NCI-H82 treated with DMSO at 0.1 percent for 48 hours (cell line): ENCODE data around the gene CDC42BPA.

Experiments used
- DNase-seq: peaks from one replicate; lab custom pipeline; 2025; ENCODE audit not compliant: unreplicated experiment; lab: John Stamatoyannopoulos, UW

CDC42BPA gene

DNA sequence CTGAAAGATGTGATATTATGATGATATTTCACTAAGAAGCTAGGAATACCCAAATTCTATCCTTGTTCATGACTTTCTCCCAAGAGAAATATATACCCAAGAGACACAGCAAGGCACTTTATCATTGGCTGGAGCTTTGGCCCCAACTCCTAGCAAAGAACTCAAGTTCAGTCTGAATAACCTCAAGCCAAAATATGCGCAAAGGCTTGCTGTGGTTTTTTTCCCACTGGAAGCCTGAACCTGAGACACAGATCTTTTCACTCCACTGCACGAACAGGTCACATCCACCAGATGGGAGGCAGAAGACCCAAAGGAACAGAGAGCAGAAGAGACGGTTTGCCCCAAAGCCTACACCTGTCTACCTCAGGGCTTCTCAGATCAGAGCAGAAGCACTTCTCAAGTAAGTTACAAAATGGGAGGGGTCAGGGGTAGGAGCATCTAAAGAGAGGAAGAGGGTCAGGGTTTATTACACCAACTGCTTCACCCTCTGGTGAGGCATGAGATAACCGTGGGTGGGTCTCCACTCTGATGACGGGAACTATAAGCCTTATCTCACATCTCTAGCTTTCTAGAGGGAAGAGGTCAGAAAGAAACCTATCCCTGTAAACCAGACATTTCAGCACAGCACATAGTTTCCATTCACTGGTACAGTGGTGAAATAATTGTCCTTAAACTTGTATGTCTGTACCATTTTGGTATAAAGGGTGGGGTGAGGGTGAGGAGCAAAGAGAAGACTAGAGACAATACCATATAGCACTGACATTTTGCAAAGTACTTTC lies 17.1 kb upstream of the CDC42BPA start:
- DNase-seq, result no peak

DNA sequence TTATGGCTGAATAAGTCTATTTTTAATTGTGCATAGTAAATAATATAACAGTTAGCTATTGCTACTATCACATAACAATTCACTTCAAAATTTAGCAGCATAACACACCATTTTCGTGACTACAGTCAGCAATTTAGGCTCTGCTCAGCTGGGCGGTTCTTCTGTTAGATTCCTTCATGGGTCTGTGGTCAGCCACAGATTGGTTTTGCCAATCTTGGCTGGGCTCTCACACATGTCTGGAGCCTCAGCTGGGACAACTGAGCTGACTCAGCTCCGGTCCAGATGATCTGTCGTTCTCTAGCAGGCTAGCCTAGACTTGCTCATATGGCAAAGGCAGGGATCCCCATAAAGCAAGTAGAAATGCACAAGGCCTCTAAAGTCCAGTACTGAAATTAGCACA lies 15.1 kb upstream of the CDC42BPA start:
- no peak for DNase-seq

DNA sequence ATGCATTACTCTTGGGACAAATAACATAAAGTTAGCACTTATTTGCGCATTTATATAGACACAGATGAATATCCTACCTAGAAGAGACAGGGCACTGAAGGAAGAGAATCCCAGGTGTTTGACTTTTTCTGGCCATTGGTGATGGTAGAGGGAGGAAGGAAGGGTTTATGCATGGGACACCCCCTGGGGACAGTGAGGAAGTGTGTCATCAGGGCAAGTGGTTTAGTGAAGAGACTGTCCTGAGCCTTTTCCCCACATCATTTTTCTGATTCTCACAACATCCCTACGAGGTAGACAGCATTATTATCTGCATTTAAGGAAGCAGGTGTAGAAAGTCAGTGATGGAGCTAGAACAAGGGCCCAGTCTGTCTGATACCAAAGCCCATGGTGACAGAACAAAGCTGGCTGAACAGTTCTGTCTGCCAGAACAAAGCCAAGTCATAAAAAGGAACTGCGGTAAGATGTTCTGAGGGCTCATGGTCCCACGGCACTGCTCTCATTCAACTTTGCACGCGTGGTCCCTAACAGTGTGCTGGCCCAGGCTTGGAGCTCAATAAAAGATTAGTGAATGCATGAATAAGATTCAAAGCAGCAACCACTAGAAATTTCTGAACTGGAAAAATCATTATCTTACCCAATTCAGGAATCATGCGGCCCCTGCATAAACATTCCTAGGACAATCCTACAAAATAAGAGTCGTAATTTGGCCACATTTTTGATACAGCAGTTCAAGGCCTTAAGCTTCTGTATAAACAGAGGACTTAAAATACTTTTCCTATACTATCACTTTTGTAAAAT lies 12.2 kb upstream of the CDC42BPA start:
- DNase-seq, result no peak

DNA sequence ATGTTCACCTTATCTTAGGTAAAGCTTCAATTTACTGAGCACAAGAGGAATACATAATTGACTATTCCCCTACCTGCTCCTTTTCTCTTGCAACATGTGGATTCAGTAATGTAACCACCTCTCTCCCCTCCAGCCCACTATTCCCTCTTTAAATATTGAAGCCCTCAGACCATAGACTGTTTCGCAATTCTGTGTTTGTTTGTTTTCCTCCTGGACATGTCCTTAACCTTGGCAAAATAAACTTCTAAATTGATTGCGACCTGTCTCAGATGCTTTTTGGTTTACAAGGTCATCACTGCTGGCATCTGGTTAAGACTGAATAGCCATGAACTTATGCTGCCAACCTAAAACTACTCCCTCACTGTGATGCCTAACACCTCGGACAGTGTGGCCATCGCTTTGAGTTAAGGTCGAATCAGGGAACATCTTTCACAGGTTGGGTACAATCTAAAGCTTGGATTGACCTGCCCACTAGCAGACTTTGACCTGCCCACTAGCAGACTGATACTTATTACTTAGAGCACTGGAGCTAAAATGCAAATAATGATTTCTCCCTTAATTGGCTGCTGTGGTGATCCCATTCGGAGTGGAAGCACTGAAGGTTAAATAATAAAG lies 10.2 kb upstream of the CDC42BPA start:
- no peak for DNase-seq

DNA sequence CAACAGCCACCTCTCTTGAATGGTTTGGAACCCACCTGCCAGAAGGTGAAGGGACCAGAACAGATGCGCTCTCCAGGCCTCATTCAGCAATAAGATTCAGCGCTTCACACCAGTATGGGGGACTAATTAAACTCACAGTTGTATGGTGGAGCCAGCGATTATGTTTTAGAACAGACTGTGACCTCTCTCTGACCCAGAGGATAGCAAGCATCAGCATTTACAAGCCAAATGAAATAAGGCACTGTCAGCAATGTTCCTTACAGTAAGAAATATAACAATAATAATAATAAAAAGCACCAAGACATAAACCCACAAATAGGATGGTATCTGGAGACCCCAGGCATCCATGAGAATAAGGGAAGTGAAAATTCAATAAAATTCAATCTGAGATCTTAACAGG lies 6.9 kb upstream of the CDC42BPA start:
- no peak for DNase-seq

DNA sequence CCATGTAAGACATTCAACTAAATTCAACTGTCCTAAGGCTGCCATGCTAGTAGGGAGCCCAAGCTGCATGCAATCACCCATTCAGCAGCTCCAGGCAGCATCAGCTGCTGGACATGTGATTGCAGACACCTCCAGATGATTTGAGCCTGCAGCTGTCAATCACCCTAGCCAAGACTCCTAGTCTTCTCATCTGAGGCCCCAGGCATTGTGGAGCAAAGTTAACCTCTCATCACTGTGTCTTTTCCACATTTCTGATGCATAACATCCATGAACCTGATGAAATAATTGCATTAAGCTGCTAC lies 5.6 kb upstream of the CDC42BPA start:
- DNase-seq, result no peak

DNA sequence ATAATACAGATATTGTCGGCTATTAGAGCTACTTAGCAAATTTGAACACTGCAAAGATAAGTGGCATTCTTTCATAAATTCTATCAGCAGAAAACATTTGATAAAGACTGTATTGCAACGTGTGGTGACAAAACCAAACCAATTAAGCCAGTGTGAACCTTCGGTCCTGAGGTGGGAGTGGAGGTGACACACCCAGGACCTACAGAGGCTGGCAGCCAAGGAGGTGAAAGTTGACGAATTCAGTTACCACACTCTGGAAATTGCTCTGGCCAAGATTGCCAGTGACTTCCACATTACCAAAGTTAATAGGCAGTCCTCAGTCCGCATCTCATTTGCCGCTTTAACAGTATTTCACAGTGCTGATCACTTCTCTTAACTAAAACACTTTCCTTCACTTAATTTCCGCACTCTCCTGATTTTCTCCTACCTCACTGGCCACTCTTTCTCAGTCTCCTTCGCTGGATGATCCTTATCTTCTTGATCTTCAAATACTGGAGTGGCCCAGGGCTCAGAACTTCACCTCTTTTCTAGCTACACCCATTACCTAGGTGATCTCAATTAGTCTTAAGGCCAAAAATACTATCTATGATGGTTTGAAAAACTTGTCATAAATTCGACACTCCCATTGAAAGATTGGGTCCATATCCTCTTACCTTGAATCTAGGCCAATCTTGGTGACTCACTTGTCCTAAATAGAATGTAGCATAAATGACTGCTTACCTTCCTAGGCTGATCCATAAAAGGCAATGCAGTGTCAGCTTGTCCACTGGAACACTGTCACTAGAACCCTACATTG lies 5.1 kb upstream of the CDC42BPA start:
- no peak for DNase-seq

DNA sequence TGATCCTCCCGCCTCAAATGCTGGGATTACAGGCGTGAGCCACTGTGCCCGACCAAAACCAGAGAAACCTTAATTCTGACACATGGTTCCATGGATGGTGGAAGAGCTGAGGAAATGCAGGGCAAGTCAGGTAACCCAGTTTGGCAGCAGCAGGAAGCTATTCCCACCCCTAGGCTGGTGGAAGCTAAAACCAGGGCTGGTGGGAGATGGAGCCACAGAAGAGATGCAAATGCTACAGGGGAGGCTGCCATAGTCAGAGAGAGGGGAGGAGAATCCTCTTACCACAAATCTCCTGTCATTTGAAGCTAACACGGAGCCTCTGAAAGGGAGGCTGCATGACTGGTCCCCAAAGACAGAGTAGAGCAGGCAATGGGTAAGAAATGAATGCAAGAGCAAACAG lies 4.1 kb upstream of the CDC42BPA start:
- DNase-seq, result no peak

DNA sequence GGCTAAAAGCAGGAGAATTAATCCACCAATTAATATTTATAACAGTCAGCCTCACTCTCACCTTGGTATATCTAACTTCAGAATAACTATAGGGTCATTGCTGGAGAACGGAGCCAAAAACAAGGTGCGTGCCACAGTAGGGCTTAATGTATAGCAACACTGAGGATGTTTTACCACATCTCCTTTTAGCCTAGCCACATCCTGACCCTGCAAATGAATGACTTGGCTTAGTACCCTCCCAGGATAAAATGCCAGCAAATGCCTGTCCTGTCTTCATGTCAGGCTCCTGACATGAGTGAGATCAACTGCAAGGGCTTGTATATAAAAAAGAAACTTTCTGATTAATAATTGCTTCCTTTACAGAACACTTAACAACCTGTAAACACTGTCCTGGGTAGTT lies 2.7 kb upstream of the CDC42BPA start:
- no peak for DNase-seq

DNA sequence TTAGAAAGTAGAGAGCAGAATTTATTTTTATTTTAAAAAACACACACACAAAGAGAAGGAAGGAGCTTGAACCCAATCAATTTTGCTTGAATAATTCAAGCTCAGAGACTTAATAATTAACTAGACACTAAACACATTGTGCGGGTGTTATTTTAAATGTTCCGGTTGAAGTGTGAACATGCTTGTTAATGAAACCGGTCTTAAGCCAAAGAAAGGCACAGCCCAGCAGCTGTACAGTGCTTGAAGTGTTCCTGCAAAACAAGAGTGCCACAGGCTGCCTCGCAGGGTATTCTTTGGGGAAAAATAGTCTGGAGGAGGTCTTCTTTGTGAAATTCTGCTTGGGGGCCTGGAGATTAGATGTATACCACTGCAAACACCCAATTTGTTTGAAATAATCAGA lies 2.2 kb upstream of the CDC42BPA start:
- no peak for DNase-seq

DNA sequence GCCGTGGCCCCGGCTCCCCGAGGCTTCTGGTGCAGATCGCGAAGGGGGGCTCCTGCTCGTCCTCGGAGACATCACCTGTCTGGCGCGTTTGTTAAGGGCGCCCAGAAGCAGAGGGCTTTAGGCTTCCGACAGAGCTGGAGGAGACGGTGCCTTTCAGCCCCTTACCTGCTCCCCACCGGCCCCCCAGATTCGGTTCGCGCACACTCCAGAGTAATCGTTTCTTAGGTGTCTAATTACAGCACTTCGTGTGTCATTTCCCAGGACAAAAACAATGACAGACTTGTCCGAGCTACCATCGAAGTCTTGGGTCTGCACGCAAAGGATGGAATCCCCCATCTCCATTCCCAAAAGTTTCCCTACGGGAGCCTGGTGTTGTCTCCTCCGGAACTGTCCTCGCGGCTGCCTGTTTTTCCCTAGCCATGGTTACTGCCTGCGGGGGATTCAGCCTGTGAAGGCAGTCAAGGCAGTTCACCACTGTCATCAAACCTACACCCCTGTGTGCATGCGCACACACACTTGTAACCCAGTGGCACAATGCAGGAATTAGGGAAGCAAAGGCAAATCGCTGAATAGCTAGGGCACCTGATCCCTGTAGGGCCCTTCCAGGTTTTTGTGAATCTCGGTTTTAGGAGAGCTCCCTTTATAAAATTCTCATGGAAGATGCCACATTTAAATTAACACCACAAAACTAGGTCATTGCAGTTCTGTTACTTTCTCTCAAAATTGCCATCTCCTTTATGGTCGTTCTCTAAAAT lies 738 bp upstream of the CDC42BPA start:
- DNase-seq, result no peak

DNA sequence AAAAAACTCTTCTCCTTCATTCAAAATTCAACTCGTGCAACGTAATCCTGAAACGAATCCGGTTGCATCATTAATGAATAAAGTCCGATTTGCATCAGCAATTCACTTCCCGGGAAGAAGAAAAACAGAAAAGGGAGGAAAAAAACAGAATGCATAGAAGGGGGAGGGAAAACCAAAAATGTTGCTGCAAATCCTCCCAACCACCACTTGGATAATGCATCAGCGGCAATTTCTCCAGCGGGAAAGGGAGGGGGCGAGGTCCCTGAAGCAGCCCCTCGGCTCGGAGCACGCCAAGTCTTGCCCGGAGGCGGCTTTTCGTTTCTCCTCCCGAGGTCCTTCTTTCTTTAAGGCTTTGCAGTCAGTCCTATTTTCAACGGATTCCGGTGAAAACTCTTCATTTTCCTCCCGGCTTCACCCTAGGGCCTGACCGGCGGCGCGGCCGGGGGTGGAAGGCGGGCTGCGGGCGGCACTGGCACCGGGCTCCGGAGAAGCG lies 723 bp downstream of the CDC42BPA start:
- peak; percentile 45 for DNase-seq

DNA sequence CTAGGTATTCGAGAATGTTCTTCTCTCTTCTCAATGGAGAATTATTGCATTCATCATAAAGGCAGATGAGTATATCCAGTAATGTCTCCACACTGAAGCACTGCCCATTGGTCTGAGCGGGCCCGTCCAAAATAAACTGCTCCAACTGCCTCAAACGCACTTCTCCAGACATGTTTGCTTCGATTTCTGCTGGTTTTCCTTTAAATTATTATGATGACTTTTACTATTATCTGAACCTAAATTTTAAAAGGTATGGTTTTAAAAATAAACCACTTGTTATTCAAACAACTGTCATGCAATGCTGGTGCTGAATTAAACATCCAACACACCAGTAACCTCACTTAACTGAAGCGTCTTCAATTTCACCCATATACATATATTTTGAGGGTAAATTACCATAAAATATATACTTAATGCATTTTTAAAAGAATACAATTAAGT lies 1.3 kb downstream of the CDC42BPA start:
- peak; percentile 26 for DNase-seq

DNA sequence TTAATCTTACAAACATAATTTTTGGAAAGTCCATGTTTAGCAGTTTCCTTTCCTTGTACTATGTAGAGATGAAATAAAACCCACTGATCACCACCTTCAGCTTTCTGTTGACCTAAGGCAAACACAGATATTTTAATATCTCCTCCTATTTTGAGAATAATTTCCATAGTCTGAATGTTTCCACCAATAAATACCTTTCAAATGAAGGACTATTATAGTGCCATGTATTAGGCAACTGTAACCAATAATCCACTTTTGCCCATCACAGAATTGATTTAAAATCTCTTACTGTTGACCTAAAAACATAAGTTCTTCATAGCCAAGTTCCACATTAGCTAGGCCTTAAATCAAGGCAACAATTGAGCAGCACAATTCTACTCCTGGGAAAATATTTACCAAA lies 1.8 kb downstream of the CDC42BPA start:
- no peak for DNase-seq

DNA sequence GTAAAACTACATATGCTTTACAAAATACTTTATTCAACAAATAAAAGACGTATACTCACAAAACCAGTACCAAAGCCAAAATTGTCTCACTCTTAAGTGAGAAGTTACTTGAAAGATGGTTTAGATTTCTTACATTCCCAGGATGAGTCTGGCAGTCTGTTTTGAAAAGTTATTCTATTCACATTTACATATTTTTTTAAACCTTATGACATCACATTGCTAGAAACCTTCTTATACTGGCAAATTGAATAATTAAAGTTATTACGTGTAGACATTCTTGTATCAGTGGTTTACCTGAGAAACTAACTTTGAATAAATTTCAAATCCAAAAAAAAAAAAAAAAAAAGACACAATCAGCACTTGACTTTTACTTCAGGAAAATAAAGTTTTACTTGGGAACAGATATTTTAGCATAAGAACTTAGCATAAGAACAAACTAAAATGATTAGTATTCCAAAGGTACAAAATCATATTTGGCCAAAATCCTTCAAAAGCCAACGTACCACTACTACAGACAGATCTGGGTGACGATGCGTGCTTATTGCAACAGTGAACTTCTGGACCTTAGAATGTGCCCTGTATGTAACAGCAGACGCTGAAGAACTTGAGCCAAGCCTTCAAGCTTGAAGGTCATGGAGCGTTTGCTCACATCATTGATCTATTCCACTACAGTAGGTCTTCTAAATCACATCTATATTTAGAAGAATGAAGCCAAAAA lies 2.5 kb downstream of the CDC42BPA start:
- peak; percentile 45 for DNase-seq

DNA sequence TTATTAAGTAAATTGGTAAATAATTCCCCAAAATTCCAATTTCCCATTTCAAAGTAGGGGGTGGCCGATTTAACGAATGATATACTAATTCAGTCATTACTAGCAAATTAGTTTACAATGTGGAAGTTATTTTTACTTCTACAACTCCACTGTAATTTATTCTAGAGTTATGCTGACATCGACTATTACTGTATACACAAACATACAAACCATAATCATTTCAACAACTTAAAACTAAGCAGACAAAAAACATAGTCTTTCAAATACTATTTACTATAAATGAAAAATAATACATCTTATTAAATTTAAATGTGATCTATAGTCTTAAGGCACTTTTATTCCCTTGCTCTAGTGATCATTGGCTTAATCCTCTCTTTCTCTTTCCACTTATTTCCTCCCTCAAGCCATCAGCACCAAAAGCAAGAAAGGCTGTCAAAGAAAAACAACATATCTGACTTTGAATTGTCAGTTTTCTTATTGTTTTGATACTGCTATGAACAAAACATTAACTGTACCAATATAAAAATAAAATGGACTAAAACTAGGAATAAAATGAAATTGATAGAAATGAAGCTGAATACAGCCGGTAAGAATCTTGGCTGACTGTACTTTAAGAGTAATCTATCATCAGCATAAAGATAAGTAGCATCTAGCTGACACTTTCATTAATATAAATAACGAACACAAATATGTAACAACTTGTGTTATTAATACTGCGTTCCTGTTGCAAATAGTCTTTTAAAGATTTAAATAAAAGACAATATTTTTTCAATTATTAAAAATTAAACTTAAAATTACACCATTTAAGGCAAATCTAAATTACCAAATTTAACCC lies 4.1 kb downstream of the CDC42BPA start:
- no peak for DNase-seq

DNA sequence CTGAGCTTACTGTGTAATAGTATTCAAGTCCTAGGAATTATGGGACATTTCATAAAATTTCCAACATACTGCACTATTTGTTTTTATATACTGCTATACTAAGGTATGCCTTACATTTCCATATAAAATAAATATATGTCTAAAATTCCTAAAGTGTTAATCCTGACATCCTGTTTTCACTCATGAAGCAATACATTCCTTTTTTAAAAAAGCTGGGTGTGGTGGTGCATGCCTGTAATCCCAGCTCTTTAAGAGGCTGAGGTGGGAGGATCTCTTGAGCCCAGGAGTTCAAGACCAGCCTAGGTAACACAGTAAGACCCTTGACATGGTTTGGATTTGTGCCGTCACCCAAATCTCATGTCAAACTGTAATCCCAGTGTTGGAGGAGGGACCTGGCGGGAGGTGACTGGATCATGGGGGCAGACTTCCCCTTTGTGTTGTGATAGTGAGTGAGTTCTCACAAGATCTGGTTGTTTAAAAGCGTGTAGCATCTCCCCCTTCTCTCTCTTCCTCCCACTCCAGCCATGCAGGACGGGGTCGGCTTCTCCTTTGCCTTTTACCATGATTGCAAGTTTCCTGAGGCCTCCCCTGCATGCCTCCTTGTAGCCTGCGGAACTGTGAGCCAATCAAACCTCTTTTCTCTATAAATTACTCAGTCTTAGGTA lies 5.8 kb downstream of the CDC42BPA start:
- no peak for DNase-seq

DNA sequence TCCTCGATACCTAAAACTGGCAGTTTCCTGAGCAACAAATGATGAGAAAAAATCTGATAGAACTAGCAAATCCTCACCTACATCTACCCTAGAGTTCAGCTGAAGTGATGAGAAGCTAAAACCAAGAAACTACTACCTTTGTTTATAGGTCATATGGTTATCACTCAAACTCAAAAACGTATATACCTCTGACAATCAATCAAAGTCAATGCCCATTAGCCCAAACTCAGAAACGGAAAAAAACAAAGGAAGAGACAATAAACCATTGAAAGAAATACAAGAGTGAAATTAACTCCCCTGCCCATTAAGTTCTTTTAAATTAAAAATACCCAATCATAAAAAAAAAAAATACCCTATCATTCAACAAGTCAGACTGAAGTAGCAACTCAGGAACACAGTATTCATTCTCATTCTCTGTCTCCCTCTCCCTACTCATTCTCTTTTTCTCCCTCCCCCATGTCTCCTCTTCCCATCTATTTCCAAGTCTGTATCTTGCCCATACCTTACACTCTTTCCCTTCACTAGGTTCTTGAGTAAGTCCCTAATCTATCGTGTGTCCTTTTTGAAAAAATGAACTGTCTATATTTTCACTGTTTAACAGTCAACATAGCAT lies 6.8 kb downstream of the CDC42BPA start:
- no peak for DNase-seq
